H1 (cell line): ENCODE measurements around the gene DNA2. TPM values are rescaled to one million over a fixed set of nuclear protein-coding genes. Genes with fewer than 3 reads are reported as not detected.
A peak's percentile ranks its signal among the peaks of the same experiment; 100 is the strongest.

Experiments
- ASH2L ChIP-seq: fragments of 200-600, 300-600 bp; sonication (generic); IDR thresholded peaks from one replicate; pipeline ENCODE4 v1.7.1; 2017; ENCODE audit warnings: low read length
- ATF2 ChIP-seq: IDR thresholded peaks from 2 replicates; pipeline ENCODE4 v1.6.1; 2012; ENCODE audit warnings: low read length, inconsistent platforms
- BACH1 ChIP-seq: IDR thresholded peaks from 2 replicates; pipeline ENCODE4 v1.6.1; 2012; ENCODE audit warnings: low read length, improper control_type of control experiment
- SIN3A ChIP-seq, 2 experiments: IDR thresholded peaks in 1 of 2; conservative IDR thresholded peaks in 1 of 2; 2 replicates each; pipeline ENCODE4 v1.6.1; 2011 to 2012; ENCODE audit warnings: low read length in 2 of 2, improper control_type of control experiment in 1 of 2, low read depth in 1 of 2, mild to moderate bottlenecking in 1 of 2
- USF2 ChIP-seq: IDR thresholded peaks from 2 replicates; pipeline ENCODE4 v1.6.1; 2011; ENCODE audit warnings: low read length, improper control_type of control experiment
- polyA plus RNA-seq, 7 experiments: library from polyadenylated mRNA; depleted of rRNA in 3 of 7; stranded (reverse) in 5 of 7; unstranded in 2 of 7; fragments of >200 nt in 5 of 7; fragments of 200-250 nt in 2 of 7; gene quantifications; 1 replicate in 5 of 7; 2 replicates in 1 of 7; 4 replicates in 1 of 7; pipeline versions ENCODE4 v1.2.1 to v1.2.3, GENCODE V29; 2011 to 2013; ENCODE audit warnings: missing spikeins in 2 of 7, mixed read lengths in 2 of 7
- total RNA-seq: library from RNA; stranded (reverse); fragmentation: NEBNext Ultra II Directional; extraction: Animal tissue kit (Norgen Biotek cat#: 25700); gene quantifications from 2 replicates; pipeline ENCODE4 v1.2.1, GENCODE V29; 2021

Gene DNA2
- total and polyA plus RNA-seq, 2 of the 8 experiments (the other 6 are each of a cell fraction or from before 2014, with no cell fraction given): 16.0 to 57.9 TPM

GRCh38 chr10:68406111-68406814 is 65.5 kb downstream of the DNA2 start (continued):
- TF ChIP-seq USF2 (no peak), SIN3A (conservative IDR thresholded peaks at IDR 0.05 in 1 of 2, IDR thresholded peaks at IDR 0.05 in 1 of 2; ENCODE audit: low read depth in 1 of 2, low read length in 2 of 2) (no peak), ATF2 (no peak), ASH2L (no peak), BACH1 (peak; percentile 40)
